ENCODE measurements around the gene ABCA6. TPM values are rescaled to one million over a fixed set of nuclear protein-coding genes. Genes with fewer than 3 reads are reported as not detected.
"Not testable (repeated sequence)": the region's sequence is repeated elsewhere in the genome, so short reads cannot be mapped to it uniquely, and the experiment has no call there.

Gene ABCA6
- polyA plus RNA-seq (2013, experiment 1 of 2; ENCODE audit: insufficient read length): 0.37 TPM
- 0.39 TPM for polyA plus RNA-seq (2013, experiment 2 of 2; ENCODE audit: insufficient read length)

- peak; percentile 57 for DNase-seq
These were observed at the start of gene ABCA6 for GRCh38 chr17:69141431-69142174. TSS of gene ABCA6 (minus strand) at chr17:69141895. CDS start at chr17:69140703, 1,192 bp downstream.

DNA sequence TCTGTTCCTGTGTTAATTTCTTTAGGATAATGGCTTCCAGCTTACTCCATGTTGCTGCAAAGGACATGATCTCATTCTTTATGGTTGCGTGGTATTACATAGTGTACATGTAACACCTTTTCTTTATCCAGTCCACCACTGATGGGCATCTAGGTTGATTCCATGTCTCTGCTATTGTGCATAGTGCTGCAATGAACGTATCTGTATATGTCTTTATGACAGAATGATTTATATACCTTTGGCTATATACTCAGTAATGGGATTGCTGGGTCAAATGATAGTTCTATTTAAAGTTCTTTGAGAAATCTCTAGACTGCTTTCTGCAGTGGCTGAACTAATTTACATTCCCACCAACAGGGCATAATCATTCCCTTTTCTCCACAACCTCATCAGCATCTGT lies 47.1 kb upstream of the ABCA6 start:
- DNase-seq: no peak

DNA sequence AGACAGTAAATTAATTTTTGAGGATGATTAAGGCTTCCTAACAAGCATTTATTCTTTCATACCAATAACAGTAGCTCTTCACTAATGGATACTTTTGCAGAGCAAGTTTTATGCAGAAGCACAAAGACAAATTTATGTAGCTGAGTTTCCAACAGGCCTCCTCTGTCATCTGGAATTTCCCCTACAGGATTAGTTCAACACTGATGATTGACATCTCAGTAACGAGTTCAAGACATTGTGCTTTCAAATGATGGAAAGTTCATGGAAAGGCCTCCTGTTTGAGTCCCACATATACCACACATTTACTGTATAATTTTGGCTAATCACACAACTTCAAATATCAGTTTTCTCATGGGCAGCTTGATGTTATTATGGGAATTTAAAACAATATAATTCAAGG lies 46.4 kb upstream of the ABCA6 start:
- DNase-seq: no peak

GRCh38 chr17:69187294-69187693 lies 45.6 kb upstream of the ABCA6 start:
- DNase-seq: no peak

- peak; percentile 46 for DNase-seq
These were observed 37.7 kb upstream of the ABCA6 start for GRCh38 chr17:69179227-69179952.

DNA sequence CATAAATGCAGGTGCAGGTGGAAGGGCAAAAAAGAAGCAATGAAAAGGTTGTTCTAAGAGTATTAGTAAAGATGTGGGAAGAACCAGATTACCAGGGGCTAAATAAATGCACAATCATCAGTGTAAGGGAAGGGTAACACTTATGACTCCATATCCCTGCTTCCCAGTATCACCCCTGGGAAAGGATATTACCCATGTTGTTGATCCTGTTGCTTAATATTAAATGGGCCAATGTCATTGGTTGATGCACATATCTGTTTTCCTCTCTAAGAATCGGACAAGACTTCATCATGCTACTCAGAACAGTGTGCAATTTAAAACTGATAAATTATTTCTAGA lies 34.7 kb upstream of the ABCA6 start:
- no peak for DNase-seq

GRCh38 chr17:69175625-69176456 lies 34.1 kb upstream of the ABCA6 start:
- DNase-seq: peak; percentile 89

DNA sequence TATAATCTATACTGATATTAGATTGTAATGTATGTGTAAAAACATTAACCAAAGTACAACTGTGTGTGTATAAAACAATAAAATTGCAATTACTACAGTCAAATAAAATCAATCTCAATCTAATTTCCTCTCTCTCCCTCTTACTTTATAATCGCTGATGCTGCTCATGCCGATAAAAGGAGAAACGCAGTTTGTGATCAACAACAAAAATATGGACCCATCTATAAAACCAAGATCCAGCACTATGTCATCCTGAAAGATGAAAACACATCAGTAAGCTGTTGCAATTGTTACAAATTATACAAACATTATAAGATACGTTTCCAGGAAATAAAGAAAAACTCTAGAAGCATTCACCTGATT lies 33.5 kb upstream of the ABCA6 start:
- no peak for DNase-seq

DNA sequence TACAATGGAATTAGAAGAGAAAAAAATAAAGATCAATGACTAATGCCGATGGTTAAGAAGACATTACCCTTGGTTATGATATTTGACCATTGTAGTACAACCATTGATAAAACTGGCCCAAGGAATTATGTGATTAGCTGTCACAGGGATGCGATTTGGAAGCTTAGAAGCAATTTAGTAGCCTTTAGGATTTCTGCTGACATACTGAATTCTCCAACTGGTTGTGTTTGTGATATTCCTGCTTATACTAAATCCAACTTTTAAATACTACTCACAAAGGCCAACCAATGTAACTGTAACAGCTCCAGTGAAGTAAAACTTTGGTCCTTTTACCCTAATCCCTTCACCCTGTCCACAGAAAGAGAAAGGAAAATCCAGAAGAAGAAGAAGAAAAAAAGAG lies 31.4 kb upstream of the ABCA6 start:
- DNase-seq: no peak

DNA sequence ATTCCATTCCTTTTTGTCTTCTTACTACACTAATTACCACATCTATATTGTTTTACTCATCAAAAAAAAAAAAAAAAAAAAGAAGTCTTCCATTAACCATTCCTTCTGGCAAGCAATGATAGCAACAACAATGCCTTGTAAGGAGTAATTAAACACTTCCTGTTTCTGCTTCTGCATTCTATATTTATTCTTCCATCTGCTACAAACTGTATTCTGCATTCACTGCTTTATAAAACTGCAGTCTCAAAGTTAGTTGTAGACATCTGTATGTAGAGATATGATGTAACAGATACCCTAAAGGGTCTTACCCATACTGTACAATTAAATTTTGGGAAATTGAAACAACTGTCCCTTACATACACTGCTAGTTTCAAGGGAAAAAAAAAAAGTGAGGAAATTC lies 28.7 kb upstream of the ABCA6 start:
- no peak for DNase-seq

DNA sequence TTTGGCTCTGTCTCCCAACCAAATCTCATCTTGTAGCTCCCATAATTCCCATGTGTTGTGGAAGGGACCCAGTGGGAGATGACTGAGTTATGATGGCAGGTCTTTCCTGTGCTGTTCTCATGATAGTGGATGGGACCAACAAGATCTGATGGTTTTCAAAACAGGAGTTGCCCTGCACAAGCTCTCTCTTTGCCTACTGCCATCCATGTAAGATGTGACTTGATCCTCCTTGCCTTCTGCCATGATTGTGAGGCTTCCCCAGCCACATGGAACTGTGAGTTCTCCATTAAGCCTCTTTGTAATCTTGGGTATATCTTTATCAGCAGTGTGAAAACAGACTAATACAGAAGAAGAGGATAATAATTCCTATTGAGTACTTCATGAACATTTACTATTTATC lies 26.9 kb upstream of the ABCA6 start:
- not testable (repeated sequence) for DNase-seq

DNA sequence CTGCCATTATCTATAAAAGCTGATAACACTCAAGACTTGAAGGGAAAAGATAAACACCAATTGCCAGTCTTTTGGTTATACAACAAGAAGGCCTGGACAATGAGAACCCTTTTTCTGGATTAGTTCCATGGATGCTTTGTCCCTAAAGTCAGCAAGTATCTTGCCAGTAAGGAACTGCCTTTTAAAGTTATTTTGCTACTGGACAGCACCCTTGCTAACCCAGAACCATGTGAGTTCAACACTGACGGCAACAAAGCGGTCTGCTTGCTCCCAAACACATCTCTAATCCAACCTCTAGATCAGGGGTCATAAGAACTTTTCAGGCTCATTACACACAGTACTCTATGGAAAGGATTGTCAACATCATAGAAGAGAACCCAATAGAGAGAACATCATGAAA lies 25.3 kb upstream of the ABCA6 start:
- DNase-seq: no peak

DNA sequence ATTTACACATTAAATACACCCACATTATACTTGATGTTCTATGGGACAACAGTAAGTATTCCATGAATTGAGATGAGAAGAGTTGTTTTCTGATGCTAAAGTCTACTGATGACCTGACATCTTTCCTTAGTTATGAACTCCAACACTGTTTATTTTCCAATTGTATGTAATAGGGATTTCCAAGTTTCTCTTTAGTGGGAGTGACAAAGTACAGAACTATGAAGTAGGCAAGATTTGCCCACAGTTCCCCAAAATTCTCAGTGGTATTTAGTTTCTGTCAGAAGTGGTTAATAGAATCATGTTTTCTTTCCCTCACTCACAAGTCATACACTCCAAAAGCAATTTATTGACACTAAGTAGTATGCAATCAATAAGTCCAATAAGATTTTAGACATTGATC lies 22.5 kb upstream of the ABCA6 start:
- DNase-seq: no peak

GRCh38 chr17:69159418-69159817 lies 17.7 kb upstream of the ABCA6 start:
- DNase-seq: no peak

DNA sequence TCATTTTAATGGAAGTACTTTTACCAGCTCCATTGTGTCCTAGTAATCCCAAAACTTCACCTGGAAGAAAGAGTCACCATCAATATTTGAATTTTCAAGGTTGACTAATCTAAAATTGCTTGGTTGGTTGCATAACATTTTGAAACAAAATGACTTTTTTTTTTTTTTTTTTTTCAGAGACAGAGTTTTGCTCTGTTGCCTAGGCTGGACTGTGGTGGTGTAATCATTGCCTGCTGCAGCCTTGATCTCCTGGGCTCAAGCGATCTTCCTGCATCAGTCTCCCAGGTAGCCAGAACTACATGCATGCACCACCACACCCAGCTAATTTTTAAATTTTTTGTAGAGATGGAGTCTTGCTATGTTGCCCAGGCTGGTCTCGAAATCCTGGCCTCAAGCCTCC lies 12.6 kb upstream of the ABCA6 start:
- no peak for DNase-seq

DNA sequence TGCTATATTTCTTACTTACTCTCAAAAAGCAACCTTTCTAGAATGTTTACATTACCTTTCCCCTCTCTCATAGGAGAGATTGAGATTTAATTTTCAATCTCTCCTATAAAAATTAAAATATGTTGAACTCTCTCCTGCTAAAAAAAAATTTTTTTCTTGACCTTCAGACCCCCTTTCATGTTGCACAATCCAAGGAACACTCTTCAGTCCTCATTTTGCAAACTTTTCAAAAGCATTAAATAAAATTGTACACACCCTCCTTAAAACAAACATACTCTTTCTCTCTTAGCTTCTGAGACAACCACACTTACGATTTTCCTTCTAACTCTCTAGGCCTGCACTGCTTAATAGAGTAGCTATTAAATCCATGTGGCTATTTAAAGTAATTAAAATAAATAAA lies 8.6 kb upstream of the ABCA6 start:
- no peak for DNase-seq

- no peak for DNase-seq
These were observed 5.8 kb upstream of the ABCA6 start for GRCh38 chr17:69147460-69147859.

DNA sequence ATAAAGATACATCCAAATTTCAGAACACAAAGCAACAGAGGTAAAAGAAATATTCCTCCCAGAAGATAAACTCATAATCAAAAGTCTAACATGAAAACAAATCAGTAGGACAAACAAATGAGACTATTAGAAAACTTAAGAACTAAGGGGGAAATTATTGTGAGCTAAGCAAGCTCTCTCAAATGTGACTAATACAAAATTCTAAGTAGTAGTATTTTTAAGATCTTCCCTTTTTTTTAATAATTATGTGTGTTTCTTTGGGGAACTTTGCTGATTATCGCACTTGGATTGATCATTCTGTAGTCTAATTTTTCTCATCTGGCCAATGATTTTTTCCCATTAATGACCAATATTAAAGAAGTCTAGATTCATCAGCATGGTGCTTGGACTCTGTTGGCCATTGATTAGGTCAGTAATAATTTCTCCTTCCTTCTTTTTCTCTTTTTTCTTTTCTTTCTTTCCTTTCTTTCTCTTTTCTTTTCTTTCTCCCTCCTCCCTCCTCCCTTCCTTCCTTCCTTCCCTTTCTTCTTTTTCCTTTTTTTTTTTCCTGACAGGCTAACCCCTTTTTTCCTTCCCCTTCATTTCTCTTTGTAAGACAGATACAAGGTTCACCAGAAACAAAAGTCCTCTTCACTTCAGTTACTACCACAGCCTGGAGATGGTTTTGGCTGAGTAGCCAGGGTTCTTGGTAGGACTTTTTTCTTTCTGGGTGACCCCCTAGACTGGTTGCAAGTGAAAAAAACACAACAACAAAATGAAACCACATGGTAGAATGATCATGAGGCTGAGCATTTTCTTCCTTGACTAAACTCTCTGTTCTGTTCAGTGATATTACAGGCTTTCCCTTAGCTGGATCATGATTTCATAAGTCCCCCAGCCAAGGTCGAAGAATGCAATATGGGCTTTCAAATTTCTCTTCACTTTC lies 2.9 kb upstream of the ABCA6 start:
- no peak for DNase-seq

DNA sequence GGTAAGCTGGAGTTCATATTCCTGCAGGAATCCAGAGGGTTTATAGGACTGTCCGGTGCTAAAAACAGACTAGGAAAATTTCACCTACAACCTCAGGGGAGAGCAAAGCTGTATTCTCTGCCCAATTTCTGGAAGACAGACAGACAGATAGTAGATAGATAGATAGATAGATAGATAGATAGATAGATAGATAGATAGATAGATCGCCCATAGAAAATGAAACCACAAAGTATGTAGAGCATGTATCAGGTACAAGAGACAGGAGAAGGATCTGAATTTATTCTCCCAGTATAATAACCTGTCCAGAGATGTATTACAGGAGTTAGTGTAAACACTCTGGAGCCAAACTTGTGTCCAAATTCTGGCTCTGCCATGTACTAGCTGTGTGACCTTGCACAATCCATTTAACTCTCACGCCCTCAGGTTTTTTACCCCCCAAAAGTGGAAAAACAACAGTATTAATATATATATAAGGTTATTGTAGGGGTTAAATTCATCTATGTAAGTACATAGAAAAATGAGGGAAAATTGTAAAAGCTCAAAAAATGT lies 2.1 kb upstream of the ABCA6 start:
- DNase-seq: no peak

DNA sequence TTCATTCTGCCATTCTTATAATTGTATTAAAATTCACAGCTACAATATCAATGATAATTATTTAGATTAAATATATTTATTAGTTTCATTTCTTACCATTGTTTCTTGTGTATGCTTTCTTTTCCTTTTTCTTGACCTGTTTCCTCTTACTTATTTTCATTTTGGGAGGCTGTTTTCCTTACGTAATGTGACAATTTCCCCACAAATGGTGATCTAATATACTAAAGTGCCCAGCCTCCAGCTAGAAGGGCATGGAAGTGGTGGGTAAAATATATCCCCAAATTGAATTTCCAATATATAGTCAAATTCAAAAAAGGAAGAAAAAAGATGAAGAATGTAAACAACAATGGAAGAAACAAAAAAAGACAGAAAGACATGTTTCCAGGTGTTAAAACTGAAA lies 1.5 kb upstream of the ABCA6 start:
- DNase-seq: no peak

DNA sequence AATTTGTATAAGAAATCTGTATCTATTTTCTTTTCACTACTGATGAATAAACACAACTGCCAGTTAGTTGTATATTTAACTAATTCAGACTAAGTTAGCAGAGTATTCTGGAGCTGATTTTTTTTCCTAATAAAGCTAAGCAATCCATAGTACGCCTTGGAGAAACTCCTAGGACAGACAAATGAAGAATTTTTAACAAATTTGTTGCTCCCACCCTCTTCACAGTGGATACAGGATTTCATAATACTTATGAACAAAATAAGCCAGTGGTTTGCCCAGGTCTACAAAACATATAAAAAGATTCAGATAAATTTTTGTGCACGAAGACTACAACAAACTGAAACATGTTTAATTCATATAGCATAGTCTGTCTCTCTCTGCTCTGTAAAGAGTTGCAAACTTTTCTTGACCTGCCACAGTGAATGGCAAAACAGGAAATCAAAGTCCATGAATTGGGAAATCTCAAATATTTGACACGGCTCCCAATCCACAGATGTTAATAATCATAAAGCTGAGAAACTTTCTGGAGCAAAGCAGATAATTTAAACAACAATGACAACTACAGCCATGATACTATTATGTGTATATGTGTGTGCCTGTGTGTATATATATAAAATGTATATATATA lies 594 bp upstream of the ABCA6 start:
- DNase-seq: peak; percentile 82

DNA sequence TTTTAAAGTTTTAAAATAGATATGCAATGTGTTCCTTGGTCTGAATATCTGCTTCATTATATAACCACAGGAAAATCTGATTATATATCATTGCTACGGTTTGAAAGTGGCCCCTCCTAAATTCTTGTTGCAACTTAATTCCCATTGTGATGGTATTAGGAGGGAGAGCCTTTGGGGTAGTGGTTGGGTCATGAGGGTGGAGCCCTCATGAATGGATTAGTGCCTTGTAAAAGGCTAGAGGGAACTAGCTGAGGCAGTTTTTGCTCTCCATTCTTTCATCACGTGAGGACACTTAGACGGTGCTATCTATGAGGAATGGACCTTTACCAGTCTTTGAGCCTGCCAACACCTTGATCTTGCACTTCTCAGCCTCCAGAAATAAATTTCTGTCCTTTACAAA lies 7.6 kb downstream of the ABCA6 start:
- no peak for DNase-seq
